Esophagus muscularis mucosa (tissue), 3 donors: Measurements from ENCODE around the gene PIGC.

Experiments used
- POLR2A ChIP-seq: fragments of 450-650 bp; IDR thresholded peaks from one replicate; pipeline ENCODE4 v1.6.1; 2017; ENCODE audit warnings: antibody characterized with exemption, moderate library complexity, mild to moderate bottlenecking, low read depth
- POLR2AphosphoS5 ChIP-seq, 2 donors: sonication (generic); formaldehyde crosslinking; IDR thresholded peaks; one replicate each; pipeline ENCODE4 v1.6.1; 2017; ENCODE audit warnings: antibody characterized with exemption in 2 of 2
- TF ChIP-seq, protein P1 (sequence below), 3 experiments: fragments of 200-600 bp in 2 of 3; fragments of 450-650 bp in 1 of 3; sonication (generic) in 2 of 3; IDR thresholded peaks; one replicate each; pipeline ENCODE4 v1.5.1; 2017 to 2019; ENCODE audit warnings: antibody characterized with exemption in 3 of 3, mild to moderate bottlenecking in 2 of 3, moderate library complexity in 1 of 3

DNA sequence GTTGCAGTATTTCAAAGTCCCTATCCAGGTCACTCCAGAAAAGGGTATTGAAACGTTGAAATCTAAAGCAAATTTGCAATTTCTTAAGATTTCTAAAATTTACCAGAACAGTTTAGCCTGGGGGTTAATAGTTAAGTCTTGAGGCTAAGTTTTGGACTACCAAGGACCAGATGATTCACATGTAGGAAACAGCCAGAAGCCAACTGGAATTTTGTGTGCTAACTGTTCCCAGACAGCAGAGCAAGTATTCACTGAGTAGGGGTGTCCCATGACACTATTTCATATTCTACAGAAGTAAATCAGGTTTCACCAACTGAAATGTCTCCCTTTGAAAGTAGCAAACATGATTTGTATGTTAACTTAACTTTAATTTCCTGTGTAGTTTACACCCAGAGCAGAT is 34.9 kb downstream of the PIGC start:
- TF ChIP-seq, protein P1, sequence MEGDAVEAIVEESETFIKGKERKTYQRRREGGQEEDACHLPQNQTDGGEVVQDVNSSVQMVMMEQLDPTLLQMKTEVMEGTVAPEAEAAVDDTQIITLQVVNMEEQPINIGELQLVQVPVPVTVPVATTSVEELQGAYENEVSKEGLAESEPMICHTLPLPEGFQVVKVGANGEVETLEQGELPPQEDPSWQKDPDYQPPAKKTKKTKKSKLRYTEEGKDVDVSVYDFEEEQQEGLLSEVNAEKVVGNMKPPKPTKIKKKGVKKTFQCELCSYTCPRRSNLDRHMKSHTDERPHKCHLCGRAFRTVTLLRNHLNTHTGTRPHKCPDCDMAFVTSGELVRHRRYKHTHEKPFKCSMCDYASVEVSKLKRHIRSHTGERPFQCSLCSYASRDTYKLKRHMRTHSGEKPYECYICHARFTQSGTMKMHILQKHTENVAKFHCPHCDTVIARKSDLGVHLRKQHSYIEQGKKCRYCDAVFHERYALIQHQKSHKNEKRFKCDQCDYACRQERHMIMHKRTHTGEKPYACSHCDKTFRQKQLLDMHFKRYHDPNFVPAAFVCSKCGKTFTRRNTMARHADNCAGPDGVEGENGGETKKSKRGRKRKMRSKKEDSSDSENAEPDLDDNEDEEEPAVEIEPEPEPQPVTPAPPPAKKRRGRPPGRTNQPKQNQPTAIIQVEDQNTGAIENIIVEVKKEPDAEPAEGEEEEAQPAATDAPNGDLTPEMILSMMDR (IDR thresholded peaks at IDR 0.05), result no peak
- no peak for TF ChIP-seq POLR2A
- TF ChIP-seq POLR2AphosphoS5 (IDR thresholded peaks at IDR 0.05), result no peak
